ENCODE results near the gene SAG.

The SAG gene

DNA sequence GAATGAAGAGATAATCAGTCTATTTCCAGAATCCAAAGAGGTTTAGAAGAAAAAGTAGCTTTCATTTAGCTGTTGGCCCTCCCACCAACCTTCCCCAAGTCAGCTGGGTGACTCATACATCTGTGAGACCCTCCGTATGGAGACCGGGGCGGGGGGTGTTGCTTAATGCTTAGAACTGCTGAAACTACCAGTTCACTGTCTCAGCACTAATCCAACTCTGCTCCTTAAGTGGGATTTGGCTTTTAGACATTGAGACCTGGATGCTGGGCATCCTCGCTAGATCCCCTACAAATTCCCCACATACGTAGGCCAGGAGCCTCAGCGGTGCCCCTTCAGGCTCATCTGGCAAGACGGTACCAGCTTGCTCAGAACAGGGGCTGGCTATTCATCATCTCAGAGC is at the start of gene SAG:
TSS of gene SAG (plus strand) at position 252 of the 400 bp plus-strand sequence. CDS start 1,374 bp downstream, outside the sequence.
- Histone ChIP-seq H3K4me3 (replicated peaks; ENCODE audit: low read depth, low read length) (no peak within 1 kb of the TSS), H3K27me3 (replicated peaks; ENCODE audit: control insufficient read depth, insufficient read depth, low read length) (no peaks in the 10 kb centered on the region), H3K36me3 (ENCODE audit: control insufficient read depth, insufficient read depth, low read length) (no peaks in the 10 kb centered on the region)
- no peak for DNase-seq (ENCODE audit: extremely low read depth, insufficient read length)
- TF ChIP-seq, protein P1, sequence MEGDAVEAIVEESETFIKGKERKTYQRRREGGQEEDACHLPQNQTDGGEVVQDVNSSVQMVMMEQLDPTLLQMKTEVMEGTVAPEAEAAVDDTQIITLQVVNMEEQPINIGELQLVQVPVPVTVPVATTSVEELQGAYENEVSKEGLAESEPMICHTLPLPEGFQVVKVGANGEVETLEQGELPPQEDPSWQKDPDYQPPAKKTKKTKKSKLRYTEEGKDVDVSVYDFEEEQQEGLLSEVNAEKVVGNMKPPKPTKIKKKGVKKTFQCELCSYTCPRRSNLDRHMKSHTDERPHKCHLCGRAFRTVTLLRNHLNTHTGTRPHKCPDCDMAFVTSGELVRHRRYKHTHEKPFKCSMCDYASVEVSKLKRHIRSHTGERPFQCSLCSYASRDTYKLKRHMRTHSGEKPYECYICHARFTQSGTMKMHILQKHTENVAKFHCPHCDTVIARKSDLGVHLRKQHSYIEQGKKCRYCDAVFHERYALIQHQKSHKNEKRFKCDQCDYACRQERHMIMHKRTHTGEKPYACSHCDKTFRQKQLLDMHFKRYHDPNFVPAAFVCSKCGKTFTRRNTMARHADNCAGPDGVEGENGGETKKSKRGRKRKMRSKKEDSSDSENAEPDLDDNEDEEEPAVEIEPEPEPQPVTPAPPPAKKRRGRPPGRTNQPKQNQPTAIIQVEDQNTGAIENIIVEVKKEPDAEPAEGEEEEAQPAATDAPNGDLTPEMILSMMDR (IDR thresholded peaks at IDR 0.05; ENCODE audit: insufficient read depth, low read length, poor library complexity, severe bottlenecking), result no peak

DNA sequence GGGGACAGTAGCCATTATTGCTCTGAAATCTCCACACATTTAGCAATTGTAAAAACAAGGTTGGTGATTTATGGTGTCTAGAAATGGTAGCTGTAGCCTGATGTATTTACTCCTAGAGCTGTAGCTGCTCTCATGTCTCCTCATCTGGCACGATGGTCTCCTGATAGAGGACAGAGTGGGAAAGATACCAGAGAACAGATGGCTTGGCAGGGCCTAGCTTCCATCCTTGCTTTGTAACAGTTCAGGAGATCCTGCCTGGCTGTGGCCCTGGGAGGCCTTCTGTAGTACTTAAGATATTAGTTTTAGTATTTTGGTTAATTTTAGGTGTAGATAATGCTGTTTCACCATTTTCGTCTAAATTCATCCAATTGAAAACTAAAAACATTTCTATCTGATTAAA is 49.4 kb upstream of the SAG start:
- TF ChIP-seq, protein P1 (IDR thresholded peaks at IDR 0.05; ENCODE audit: insufficient read depth, low read length, poor library complexity, severe bottlenecking), result no peak
- Histone ChIP-seq H3K4me3 (replicated peaks; ENCODE audit: low read depth, low read length) (no peak overlapping the region), H3K27me3 (replicated peaks; ENCODE audit: control insufficient read depth, insufficient read depth, low read length) (no peaks in the 10 kb centered on the region), H3K36me3 (ENCODE audit: control insufficient read depth, insufficient read depth, low read length) (peaks cover 17% of the 10 kb centered on the region)
- no peak for DNase-seq (ENCODE audit: extremely low read depth, insufficient read length)

DNA sequence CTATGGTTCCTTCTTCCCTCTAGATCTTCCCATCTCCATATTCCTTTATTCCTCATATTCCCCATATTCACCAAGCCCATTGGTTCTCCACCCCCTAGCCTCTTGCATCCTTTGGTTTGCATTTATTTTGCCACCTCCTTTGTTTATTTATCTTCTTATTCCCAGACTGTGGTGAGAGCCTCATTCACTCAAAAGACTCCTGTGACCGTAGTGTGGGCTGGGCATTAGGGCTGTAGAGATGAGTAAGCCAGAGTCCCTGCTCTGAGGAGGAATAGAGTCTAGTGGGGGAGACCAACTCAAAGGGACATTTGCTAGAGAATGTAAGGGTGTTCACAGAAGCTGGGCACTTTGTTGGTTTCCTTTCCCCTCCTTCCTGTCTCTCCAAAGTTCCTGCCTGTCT is 47.9 kb upstream of the SAG start:
- Histone ChIP-seq H3K4me3 (replicated peaks; ENCODE audit: low read depth, low read length) (no peak overlapping the region), H3K27me3 (replicated peaks; ENCODE audit: control insufficient read depth, insufficient read depth, low read length) (no peaks in the 10 kb centered on the region), H3K36me3 (ENCODE audit: control insufficient read depth, insufficient read depth, low read length) (peaks cover 28% of the 10 kb centered on the region)
- DNase-seq (ENCODE audit: extremely low read depth, insufficient read length), result no peak
- TF ChIP-seq, protein P1 (IDR thresholded peaks at IDR 0.05; ENCODE audit: insufficient read depth, low read length, poor library complexity, severe bottlenecking), result no peak

DNA sequence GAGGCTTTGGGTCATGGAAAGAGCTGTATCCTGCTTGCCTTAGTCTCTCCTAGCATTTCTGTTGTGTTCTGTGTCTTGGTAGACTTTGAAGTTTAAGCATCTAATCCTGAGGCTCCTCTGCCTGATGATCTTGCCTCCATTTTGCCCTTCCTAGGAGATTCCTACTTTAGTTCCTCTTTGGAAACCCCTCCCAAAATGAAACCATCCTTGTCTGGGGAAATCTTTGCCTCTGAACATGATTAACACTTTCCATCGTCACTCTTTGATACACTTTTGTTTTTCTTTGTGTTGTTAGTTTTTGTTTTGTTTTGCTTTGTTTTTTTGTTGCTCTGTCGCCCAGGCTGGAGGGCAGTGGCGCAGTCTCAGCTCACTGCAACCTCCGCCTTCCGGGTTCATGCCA is 47.0 kb upstream of the SAG start:
- TF ChIP-seq, protein P1 (IDR thresholded peaks at IDR 0.05; ENCODE audit: insufficient read depth, low read length, poor library complexity, severe bottlenecking), result no peak
- Histone ChIP-seq H3K4me3 (replicated peaks; ENCODE audit: low read depth, low read length) (no peak overlapping the region), H3K27me3 (replicated peaks; ENCODE audit: control insufficient read depth, insufficient read depth, low read length) (no peaks in the 10 kb centered on the region), H3K36me3 (ENCODE audit: control insufficient read depth, insufficient read depth, low read length) (peaks cover 29% of the 10 kb centered on the region)
- no peak for DNase-seq (ENCODE audit: extremely low read depth, insufficient read length)

DNA sequence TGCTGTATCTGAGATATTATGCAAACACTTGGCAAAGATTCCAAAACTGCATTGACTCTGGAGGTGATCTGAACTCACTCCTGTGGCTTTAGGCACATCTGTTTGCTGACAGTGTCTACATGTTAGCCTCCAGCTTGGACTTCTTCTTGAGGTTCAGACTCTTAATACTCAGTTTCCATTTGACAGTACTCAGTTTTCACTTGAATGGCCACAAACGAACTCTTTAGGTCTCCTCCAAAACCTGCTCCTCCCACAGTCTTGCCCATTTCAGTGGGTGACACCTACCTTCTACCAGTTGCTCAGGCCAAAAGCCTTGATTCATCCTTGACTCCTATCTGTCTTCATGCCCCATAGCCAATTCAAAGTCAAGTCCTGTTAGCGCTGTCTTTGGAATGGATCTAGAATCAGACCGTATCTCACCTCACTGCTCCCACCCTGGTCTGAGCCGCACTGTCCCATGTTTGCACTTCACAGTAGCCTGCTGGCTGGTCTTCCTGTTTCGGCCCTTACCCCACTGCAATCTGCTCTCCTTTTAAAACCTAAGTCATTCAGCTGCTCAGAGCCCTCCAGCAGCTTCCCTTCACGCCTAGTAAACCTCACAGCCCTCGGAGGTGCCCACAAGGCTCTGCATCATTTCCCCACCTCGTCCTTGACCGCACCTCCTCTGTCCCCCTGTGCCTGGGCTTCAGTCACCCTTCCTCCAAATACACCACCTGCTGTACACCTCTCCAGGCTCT is 45.6 kb upstream of the SAG start:
- TF ChIP-seq, protein P1 (IDR thresholded peaks at IDR 0.05; ENCODE audit: insufficient read depth, low read length, poor library complexity, severe bottlenecking), result no peak
- H3K36me3 ChIP-seq (ENCODE audit: control insufficient read depth, insufficient read depth, low read length), result peaks cover 31% of the 10 kb centered on the region
- H3K4me3 ChIP-seq (replicated peaks; ENCODE audit: low read depth, low read length), result no peak overlapping the region
- peak; percentile 47 for DNase-seq (ENCODE audit: extremely low read depth, insufficient read length)
- no peaks in the 10 kb centered on the region for H3K27me3 ChIP-seq (replicated peaks; ENCODE audit: control insufficient read depth, insufficient read depth, low read length)

Data from GM06990 (cell line).